ENCODE data around the gene RIPOR2. TPM values are rescaled to one million over a fixed set of nuclear protein-coding genes. Genes with fewer than 3 reads are reported as not detected.

The RIPOR2 gene
- polyA plus RNA-seq, 4 donors, result 1.0 to 3.1 (median 1.7) TPM

- no peaks in the 10 kb centered on the region for H3K27me3 ChIP-seq (ENCODE audit: control insufficient read depth in 3 of 3, insufficient read depth in 3 of 3, low read length in 3 of 3)
- FAIRE-seq (no peak), DNase-seq (no peak)
- H3K9me3 ChIP-seq (ENCODE audit: control insufficient read depth in 2 of 2, insufficient read depth in 1 of 2, low read depth in 1 of 2, low read length in 1 of 2), result no peaks in the 10 kb centered on the region
- H3K4me1 ChIP-seq (ENCODE audit: control insufficient read depth in 3 of 3, insufficient read depth in 2 of 3, low read depth in 1 of 3, low read length in 2 of 3), result no peaks in the 10 kb centered on the region
- H3K36me3 ChIP-seq (ENCODE audit: control insufficient read depth in 3 of 3, insufficient read depth in 2 of 3, low read depth in 1 of 3, low read length in 3 of 3), result no peaks in the 10 kb centered on the region
- WGBS, 3 donors, result 83 to 90% (median 88%) methylated on average over 5 of the region's 5 CpGs
- H3K4me3 ChIP-seq (ENCODE audit: low read depth in 1 of 3, low read length in 3 of 3), result no peak overlapping the region
- H3K27ac ChIP-seq (ENCODE audit: low read depth in 1 of 3, low read length in 2 of 3), result no peak overlapping the region
These were observed 46.9 kb downstream of the RIPOR2 start for GRCh38 chr6:24888715-24889370.

GRCh38 chr6:24887545-24888140 lies 48.1 kb downstream of the RIPOR2 start:
- WGBS, 3 donors, result 71 to 79% (median 73%) methylated on average over 3 of the region's 3 CpGs
- FAIRE-seq, result no peak

GRCh38 chr6:24883618-24884017 lies 52.1 kb downstream of the RIPOR2 start:
- no peaks in the 10 kb centered on the region for H3K36me3 ChIP-seq (ENCODE audit: control insufficient read depth in 3 of 3, insufficient read depth in 2 of 3, low read depth in 1 of 3, low read length in 3 of 3)
- 64 to 75% (median 70%) methylated on average over 5 of the region's 5 CpGs for WGBS, 3 donors
- H3K9me3 ChIP-seq (ENCODE audit: control insufficient read depth in 2 of 2, insufficient read depth in 1 of 2, low read depth in 1 of 2, low read length in 1 of 2), result no peaks in the 10 kb centered on the region
- DNase-seq, result no peak
- H3K27ac ChIP-seq (ENCODE audit: low read depth in 1 of 3, low read length in 2 of 3), result no peak overlapping the region
- no peaks in the 10 kb centered on the region for H3K27me3 ChIP-seq (ENCODE audit: control insufficient read depth in 3 of 3, insufficient read depth in 3 of 3, low read length in 3 of 3)
- H3K4me1 ChIP-seq (ENCODE audit: control insufficient read depth in 3 of 3, insufficient read depth in 2 of 3, low read depth in 1 of 3, low read length in 2 of 3), result no peaks in the 10 kb centered on the region
- FAIRE-seq, result no peak
- no peak overlapping the region for H3K4me3 ChIP-seq (ENCODE audit: low read depth in 1 of 3, low read length in 3 of 3)

More at GRCh38 chr6:24887545-24888140, 48.1 kb downstream of the RIPOR2 start:
- H3K27ac ChIP-seq (ENCODE audit: low read depth in 1 of 3, low read length in 2 of 3), result no peak overlapping the region
- no peaks in the 10 kb centered on the region for H3K4me1 ChIP-seq (ENCODE audit: control insufficient read depth in 3 of 3, insufficient read depth in 2 of 3, low read depth in 1 of 3, low read length in 2 of 3)
- H3K36me3 ChIP-seq (ENCODE audit: control insufficient read depth in 3 of 3, insufficient read depth in 2 of 3, low read depth in 1 of 3, low read length in 3 of 3), result no peaks in the 10 kb centered on the region
- H3K9me3 ChIP-seq (ENCODE audit: control insufficient read depth in 2 of 2, insufficient read depth in 1 of 2, low read depth in 1 of 2, low read length in 1 of 2), result no peaks in the 10 kb centered on the region
- H3K27me3 ChIP-seq (ENCODE audit: control insufficient read depth in 3 of 3, insufficient read depth in 3 of 3, low read length in 3 of 3), result no peaks in the 10 kb centered on the region
- H3K4me3 ChIP-seq (ENCODE audit: low read depth in 1 of 3, low read length in 3 of 3), result no peak overlapping the region
- no peak for DNase-seq

GRCh38 chr6:24882835-24883555 lies 52.8 kb downstream of the RIPOR2 start:
- Histone ChIP-seq H3K27ac (ENCODE audit: low read depth in 1 of 3, low read length in 2 of 3) (no peak overlapping the region), H3K36me3 (ENCODE audit: control insufficient read depth in 3 of 3, insufficient read depth in 2 of 3, low read depth in 1 of 3, low read length in 3 of 3) (no peaks in the 10 kb centered on the region), H3K4me1 (ENCODE audit: control insufficient read depth in 3 of 3, insufficient read depth in 2 of 3, low read depth in 1 of 3, low read length in 2 of 3) (no peaks in the 10 kb centered on the region), H3K9me3 (ENCODE audit: control insufficient read depth in 2 of 2, insufficient read depth in 1 of 2, low read depth in 1 of 2, low read length in 1 of 2) (no peaks in the 10 kb centered on the region), H3K27me3 (ENCODE audit: control insufficient read depth in 3 of 3, insufficient read depth in 3 of 3, low read length in 3 of 3) (no peaks in the 10 kb centered on the region), H3K4me3 (ENCODE audit: low read depth in 1 of 3, low read length in 3 of 3) (no peak overlapping the region)
- WGBS, 3 donors, result 83 to 86% (median 83%) methylated on average over 7 of the region's 7 CpGs
- FAIRE-seq (no peak), DNase-seq (no peak)

GRCh38 chr6:24882295-24882694 lies 53.5 kb downstream of the RIPOR2 start:
- no peak overlapping the region for H3K27ac ChIP-seq (ENCODE audit: low read depth in 1 of 3, low read length in 2 of 3)
- H3K4me3 ChIP-seq (ENCODE audit: low read depth in 1 of 3, low read length in 3 of 3), result no peak overlapping the region
- no peaks in the 10 kb centered on the region for H3K4me1 ChIP-seq (ENCODE audit: control insufficient read depth in 3 of 3, insufficient read depth in 2 of 3, low read depth in 1 of 3, low read length in 2 of 3)
- DNase-seq (no peak), FAIRE-seq (no peak)
- peaks cover 0 to 5% of the 10 kb centered on the region in 2 donors for H3K9me3 ChIP-seq (ENCODE audit: control insufficient read depth in 2 of 2, insufficient read depth in 1 of 2, low read depth in 1 of 2, low read length in 1 of 2)
- H3K36me3 ChIP-seq (ENCODE audit: control insufficient read depth in 3 of 3, insufficient read depth in 2 of 3, low read depth in 1 of 3, low read length in 3 of 3), result no peaks in the 10 kb centered on the region
- 65 to 76% (median 67%) methylated on average over 3 of the region's 3 CpGs for WGBS, 3 donors
- no peaks in the 10 kb centered on the region for H3K27me3 ChIP-seq (ENCODE audit: control insufficient read depth in 3 of 3, insufficient read depth in 3 of 3, low read length in 3 of 3)

- H3K4me1 ChIP-seq (ENCODE audit: control insufficient read depth in 3 of 3, insufficient read depth in 2 of 3, low read depth in 1 of 3, low read length in 2 of 3), result no peaks in the 10 kb centered on the region
- no peaks in the 10 kb centered on the region for H3K27me3 ChIP-seq (ENCODE audit: control insufficient read depth in 3 of 3, insufficient read depth in 3 of 3, low read length in 3 of 3)
- FAIRE-seq (no peak), DNase-seq (no peak)
- WGBS, 3 donors, result 68 to 85% (median 74%) methylated on average over 3 of the region's 3 CpGs
- no peak overlapping the region for H3K4me3 ChIP-seq (ENCODE audit: low read depth in 1 of 3, low read length in 3 of 3)
- H3K9me3 ChIP-seq (ENCODE audit: control insufficient read depth in 2 of 2, insufficient read depth in 1 of 2, low read depth in 1 of 2, low read length in 1 of 2), result peaks cover 0 to 11% of the 10 kb centered on the region in 2 donors
- H3K36me3 ChIP-seq (ENCODE audit: control insufficient read depth in 3 of 3, insufficient read depth in 2 of 3, low read depth in 1 of 3, low read length in 3 of 3), result no peaks in the 10 kb centered on the region
- H3K27ac ChIP-seq (ENCODE audit: low read depth in 1 of 3, low read length in 2 of 3), result no peak overlapping the region
These were observed 54.4 kb downstream of the RIPOR2 start for GRCh38 chr6:24881376-24881775.

- no peak for FAIRE-seq
- no peak overlapping the region for H3K4me3 ChIP-seq (ENCODE audit: low read depth in 1 of 3, low read length in 3 of 3)
- no peak for DNase-seq
- H3K4me1 ChIP-seq (ENCODE audit: control insufficient read depth in 3 of 3, insufficient read depth in 2 of 3, low read depth in 1 of 3, low read length in 2 of 3), result peaks cover 0 to 3% (median 0%) of the 10 kb centered on the region in 3 donors
- no peak overlapping the region for H3K27ac ChIP-seq (ENCODE audit: low read depth in 1 of 3, low read length in 2 of 3)
- H3K36me3 ChIP-seq (ENCODE audit: control insufficient read depth in 3 of 3, insufficient read depth in 2 of 3, low read depth in 1 of 3, low read length in 3 of 3), result no peaks in the 10 kb centered on the region
- no peaks in the 10 kb centered on the region for H3K27me3 ChIP-seq (ENCODE audit: control insufficient read depth in 3 of 3, insufficient read depth in 3 of 3, low read length in 3 of 3)
- peaks cover 0 to 11% of the 10 kb centered on the region in 2 donors for H3K9me3 ChIP-seq (ENCODE audit: control insufficient read depth in 2 of 2, insufficient read depth in 1 of 2, low read depth in 1 of 2, low read length in 1 of 2)
These were observed 55.3 kb downstream of the RIPOR2 start for GRCh38 chr6:24880451-24880850.

- Histone ChIP-seq H3K9me3 (ENCODE audit: control insufficient read depth in 2 of 2, insufficient read depth in 1 of 2, low read depth in 1 of 2, low read length in 1 of 2) (peaks cover 0 to 11% of the 10 kb centered on the region in 2 donors), H3K36me3 (ENCODE audit: control insufficient read depth in 3 of 3, insufficient read depth in 2 of 3, low read depth in 1 of 3, low read length in 3 of 3) (no peaks in the 10 kb centered on the region), H3K27ac (ENCODE audit: low read depth in 1 of 3, low read length in 2 of 3) (no peak overlapping the region), H3K4me1 (ENCODE audit: control insufficient read depth in 3 of 3, insufficient read depth in 2 of 3, low read depth in 1 of 3, low read length in 2 of 3) (peaks cover 0 to 6% (median 0%) of the 10 kb centered on the region in 3 donors), H3K4me3 (ENCODE audit: low read depth in 1 of 3, low read length in 3 of 3) (no peak overlapping the region), H3K27me3 (ENCODE audit: control insufficient read depth in 3 of 3, insufficient read depth in 3 of 3, low read length in 3 of 3) (no peaks in the 10 kb centered on the region)
- WGBS, 3 donors, result 89 to 95% (median 92%) methylated on average over 3 of the region's 3 CpGs
- FAIRE-seq, result no peak
- no peak for DNase-seq
These were observed 56.4 kb downstream of the RIPOR2 start for GRCh38 chr6:24879351-24879750.
